Measurements from ENCODE around the gene ARID1B.

DNA sequence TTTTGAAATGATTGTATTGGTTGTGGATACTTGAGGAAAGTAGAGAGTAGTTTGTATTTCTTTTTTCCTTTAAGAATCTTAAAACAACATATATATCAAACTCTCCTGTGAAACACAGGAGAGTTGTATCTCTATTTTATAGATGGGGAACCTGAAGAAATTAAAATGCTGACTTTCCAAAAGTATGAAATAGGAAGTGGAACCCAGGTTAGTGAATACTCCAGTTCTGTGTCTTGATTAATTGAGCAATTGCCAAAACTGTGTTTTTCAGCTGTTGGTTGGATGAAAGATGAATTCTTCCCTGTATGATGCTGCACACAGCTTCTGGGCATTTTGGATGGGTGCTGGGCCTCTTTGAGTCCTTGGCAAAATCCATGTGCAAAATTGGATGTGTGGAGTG, 86.3 kb downstream of the ARID1B start:
- TF ChIP-seq, protein P1, sequence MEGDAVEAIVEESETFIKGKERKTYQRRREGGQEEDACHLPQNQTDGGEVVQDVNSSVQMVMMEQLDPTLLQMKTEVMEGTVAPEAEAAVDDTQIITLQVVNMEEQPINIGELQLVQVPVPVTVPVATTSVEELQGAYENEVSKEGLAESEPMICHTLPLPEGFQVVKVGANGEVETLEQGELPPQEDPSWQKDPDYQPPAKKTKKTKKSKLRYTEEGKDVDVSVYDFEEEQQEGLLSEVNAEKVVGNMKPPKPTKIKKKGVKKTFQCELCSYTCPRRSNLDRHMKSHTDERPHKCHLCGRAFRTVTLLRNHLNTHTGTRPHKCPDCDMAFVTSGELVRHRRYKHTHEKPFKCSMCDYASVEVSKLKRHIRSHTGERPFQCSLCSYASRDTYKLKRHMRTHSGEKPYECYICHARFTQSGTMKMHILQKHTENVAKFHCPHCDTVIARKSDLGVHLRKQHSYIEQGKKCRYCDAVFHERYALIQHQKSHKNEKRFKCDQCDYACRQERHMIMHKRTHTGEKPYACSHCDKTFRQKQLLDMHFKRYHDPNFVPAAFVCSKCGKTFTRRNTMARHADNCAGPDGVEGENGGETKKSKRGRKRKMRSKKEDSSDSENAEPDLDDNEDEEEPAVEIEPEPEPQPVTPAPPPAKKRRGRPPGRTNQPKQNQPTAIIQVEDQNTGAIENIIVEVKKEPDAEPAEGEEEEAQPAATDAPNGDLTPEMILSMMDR (IDR thresholded peaks at IDR 0.05) = no peak
- TF ChIP-seq POLR2A (IDR thresholded peaks at IDR 0.05) = no peak
